GM21390 (cell line): ENCODE results near the gene DMBX1.

Experiments
- ATAC-seq: cut with Tn5 transposase; IDR thresholded peaks from one replicate; pipeline ENCODE4 v1.9.1; 2021; ENCODE audit not compliant: unreplicated experiment

DMBX1 gene

DNA sequence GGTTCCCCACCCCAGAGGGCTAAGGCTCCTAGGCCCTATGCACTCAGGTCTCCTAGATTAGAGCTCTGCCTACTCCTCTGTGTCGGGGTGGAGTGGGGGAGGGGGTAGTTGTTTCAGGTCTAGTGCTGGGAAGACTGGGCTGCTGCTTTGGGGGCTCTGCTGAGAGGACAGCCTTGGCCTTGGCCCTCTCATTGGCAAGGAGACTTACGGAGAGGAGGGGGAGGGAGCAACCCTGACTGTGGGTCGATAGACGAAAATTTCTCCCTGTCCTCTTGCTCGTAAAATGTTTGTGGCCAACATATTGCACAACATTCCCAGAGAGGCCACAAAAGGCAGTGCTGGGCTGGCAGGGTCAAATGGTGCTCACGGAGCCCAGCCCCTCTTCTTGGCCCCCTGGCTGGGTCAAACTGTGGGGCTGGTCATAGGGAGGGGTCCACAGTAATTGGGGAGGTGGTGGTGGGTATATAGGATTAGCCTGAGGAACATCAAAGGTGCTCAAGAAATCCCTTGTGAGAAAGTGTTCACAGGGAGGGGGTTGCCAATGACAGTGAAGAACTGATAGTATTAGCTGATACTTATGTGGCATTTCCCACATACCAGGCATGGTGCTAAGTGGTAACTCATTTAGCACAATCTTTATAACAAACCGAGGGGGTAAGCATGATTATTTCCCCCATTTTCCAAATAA lies 8.5 kb upstream of the DMBX1 start:
- ATAC-seq: no peak

DNA sequence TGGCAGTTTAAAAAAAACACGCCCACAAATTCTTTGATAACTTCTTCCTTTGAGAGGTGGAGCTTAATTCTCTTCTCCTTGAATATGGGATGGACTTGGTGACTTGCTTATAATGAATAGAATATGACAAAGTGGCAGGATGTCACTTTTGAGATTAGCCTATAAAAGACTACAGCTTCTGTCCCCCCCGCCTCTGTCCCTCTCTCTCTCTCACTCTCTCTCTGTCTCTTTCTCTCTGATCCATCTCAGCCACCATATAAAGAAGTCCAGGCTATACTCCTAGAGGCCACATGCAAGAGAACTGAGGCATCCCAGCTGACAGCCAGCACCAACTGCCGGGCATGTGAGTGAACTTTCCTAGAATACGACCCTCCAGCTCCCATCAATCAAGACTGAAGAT lies 7.7 kb upstream of the DMBX1 start:
- no peak for ATAC-seq

- ATAC-seq: no peak
These were observed 6.0 kb upstream of the DMBX1 start for GRCh38 chr1:46483589-46483988.

GRCh38 chr1:46484783-46485490 lies 4.7 kb upstream of the DMBX1 start:
- no peak for ATAC-seq

- ATAC-seq: no peak
These were observed 3.8 kb upstream of the DMBX1 start for GRCh38 chr1:46485564-46486431.

DNA sequence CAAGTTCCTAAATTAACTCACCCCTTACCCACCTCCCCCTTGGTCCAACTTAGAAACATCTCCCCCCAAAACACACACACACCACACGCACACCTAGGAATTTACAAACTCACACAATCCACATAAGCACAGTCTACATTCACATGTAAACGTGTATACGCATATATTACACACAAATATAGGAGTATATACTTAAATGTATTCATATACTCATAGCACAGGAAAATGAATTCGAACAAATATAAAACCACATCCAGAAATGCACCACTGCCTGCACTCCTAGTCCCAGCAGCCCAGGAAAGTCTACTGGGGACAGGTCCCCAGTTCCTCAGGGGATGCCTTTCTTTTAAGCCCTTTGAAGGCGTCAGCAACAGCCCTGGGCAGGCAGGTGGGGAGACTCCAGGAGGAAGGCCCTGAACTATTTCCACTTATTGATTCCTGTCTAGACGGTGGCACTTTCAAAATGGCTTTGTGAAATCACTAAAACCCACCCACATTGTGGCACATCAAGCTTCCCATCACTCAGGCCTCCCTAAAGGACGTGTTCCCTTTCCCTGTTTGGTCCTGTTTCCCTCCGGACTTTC lies 3.1 kb upstream of the DMBX1 start:
- ATAC-seq: no peak

- ATAC-seq: no peak
These were observed 1.8 kb upstream of the DMBX1 start for GRCh38 chr1:46487818-46488218.

DNA sequence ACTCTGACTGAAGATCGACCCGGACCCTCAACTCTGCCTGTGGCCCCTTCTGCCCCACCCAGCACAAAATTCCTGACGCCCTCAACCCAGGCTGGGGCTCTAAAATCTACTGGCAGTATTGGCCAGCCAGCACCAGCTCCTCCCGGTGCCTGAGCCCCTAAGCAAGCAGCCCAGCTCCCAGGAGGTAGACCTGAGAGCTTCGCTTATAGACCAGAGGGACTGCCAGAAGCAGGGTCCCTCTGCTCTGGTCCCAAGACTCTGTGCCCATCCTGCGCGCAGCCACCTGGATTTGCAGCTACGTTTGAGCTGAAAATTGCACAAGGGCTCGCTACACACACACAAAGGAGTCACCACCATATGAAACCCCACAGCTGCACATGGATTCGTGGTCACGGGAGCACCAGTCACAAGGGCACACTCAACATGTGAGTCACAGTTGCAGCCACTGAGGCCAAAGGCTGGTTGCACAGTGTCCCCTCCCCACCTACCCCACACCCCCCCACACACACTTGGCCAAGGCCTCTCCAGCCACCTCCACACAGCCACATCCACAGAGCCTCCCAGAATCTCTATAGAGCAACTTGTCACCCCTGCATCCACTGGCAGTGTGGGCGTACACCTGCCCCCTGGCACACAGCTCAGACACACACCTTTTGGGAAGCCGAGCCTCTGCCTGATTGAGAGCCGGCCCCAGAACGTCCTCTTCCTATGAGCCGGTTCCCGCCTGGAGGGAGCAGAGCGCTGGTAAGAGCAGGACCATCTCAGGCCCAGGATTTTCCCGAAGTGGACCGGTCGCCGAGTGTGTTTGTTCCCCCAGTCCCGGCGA lies 1.1 kb upstream of the DMBX1 start:
- ATAC-seq: no peak

GRCh38 chr1:46489169-46489637 lies 433 bp upstream of the DMBX1 start:
- no peak for ATAC-seq

DNA sequence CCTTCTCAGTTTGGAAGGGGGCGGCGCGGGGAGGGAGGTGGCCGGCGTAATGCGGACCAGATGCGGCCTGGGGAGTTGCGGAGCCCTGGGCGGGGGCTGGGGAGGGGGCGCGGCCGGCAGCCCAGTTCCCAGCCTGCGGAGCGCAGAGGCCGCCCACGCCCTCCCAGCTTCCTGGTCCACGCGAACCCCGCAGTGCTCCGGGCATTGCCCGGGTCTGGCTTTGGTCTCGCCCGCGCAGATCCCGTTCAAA lies 695 bp downstream of the DMBX1 start:
- ATAC-seq: no peak

- ATAC-seq: no peak
These were observed 1.2 kb downstream of the DMBX1 start for GRCh38 chr1:46490656-46491442.

- no peak for ATAC-seq
These were observed 2.0 kb downstream of the DMBX1 start for GRCh38 chr1:46491443-46492268.

DNA sequence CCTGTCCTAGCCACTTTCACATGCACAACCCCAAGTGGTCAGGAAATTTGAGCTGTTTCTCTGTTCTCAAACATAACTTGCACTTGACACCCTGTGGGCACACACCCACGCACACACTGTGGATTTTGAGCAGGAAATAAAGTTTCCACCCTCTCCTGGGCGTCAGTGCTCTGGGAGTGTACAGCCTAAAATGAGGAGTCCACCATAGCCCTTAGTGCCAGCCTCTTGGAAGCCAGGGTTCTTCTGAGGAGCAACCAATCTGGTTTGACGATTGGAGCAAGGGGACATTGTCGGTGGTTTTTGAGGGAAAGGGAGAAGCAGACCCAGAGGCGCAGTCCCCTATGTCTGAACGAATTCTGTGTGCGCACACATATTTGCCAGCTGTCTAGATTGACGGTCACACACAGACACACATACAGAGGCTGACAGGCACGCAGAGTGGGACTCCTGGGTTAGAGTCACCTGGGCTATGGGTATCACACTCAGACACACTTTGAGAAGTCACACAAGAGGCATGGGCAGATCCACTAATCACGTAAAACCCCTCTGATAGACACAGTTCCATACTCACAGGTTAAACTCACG lies 2.7 kb downstream of the DMBX1 start:
- no peak for ATAC-seq

GRCh38 chr1:46492871-46493270 lies 3.2 kb downstream of the DMBX1 start:
- no peak for ATAC-seq

DNA sequence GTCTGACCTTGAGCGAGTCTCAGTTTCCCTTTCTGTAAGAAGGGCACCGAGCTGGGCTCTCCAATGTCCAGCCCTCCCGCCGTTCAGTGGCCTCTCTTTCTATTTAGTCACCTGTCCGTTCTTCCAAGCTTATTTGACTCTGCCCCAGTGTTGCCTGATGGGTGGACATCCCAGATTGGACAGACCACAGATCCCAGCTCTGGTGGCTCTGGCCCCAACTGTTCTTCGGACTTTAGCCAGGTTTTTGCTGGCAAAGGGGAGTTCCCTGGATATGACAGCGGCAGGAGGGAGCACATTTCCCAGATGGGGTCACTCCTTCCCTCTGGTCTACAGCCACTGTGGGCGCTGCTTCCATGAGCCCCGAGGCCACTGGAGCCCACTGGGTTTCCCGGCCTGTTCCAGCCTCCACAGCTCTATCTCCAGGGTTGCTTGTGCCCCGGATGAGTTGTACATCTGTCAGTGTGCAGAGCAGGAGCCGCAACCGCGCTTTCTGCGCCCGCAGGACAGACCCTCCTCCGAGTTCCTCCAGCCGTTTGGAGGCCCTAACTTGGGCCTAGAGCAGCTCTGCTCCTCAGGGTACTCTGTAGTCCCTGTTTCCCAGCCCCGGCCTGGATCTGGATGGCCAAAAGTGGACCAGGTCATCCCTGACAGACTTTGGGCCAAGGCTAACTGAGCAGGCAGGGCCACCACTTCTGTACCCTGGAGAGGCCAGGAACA lies 3.8 kb downstream of the DMBX1 start:
- ATAC-seq: no peak

- ATAC-seq: no peak
These were observed 5.3 kb downstream of the DMBX1 start for GRCh38 chr1:46494910-46495309.

GRCh38 chr1:46495778-46496177 lies 6.1 kb downstream of the DMBX1 start:
- no peak for ATAC-seq

DNA sequence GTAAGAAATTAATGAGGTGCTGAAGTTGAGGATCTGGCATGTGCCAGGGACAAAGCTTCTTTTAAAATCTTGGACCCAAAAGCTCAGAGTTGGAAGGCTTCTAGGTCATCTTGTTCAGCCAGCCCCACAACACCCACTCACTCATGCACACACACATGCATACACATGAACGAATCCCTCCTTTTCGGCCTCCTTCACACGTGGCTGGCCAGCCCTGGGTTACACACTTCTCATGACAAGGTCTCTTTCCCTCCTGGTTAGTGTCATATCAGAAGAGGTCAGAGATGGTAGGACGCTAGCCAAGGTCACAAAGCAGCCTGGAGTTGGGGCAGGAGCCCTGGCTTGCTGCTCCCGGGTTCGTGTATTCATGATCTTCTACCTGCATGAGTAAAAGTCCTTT lies 6.9 kb downstream of the DMBX1 start:
- no peak for ATAC-seq
